T-helper 1 cell treated with Interleukin-12 subunit alpha and Interleukin-12 subunit beta and Interleukin-4 antibody, amounts not matched to agents 30 μg/mL and 1 μg/mL, for 36 hours (primary cell): Measurements from ENCODE around the gene POLD4.
A peak's percentile ranks its signal among the peaks of the same experiment; 100 is the strongest.

Experiments used
- H3K27ac Mint-ChIP-seq: one replicate; pipeline ENCODE4 v1.8.0; 2021; ENCODE audit warnings: mild to moderate bottlenecking, mixed read lengths
- H3K27me3 Mint-ChIP-seq: one replicate; pipeline ENCODE4 v1.8.0; 2021; ENCODE audit warnings: low read depth, mixed read lengths
- H3K36me3 Mint-ChIP-seq: one replicate; pipeline ENCODE4 v1.8.0; 2021; ENCODE audit warnings: low read depth, mixed read lengths
- H3K4me1 Mint-ChIP-seq: one replicate; pipeline ENCODE4 v1.8.0; 2021; ENCODE audit warnings: low read depth, mixed read lengths
- H3K4me3 Mint-ChIP-seq: one replicate; pipeline ENCODE4 v1.8.0; 2021; ENCODE audit warnings: mild to moderate bottlenecking, moderate library complexity, mixed read lengths
- H3K9me3 Mint-ChIP-seq: one replicate; pipeline ENCODE4 v1.8.0; 2021; ENCODE audit warnings: mixed read lengths

POLD4 gene

DNA sequence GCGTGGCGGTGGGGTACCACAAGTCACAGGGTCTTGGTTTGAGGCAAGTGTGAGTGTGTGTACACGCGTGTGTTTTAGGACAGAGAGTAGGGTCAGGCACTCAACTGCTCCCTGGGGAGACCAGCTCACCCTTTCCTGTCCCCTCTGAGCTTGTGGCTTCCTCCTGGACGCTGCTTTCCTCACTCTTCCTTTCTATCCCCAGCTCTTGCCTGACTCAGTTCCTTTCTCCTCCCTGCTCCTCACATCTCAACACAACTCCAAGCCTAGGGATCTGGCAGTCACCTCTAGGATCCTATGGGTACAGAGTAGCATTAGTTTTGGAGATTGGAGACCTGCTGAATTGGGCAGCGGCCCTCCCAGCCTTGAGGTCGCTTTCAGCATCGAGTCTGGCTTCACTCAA lies 15.9 kb upstream of the POLD4 start:
- no peaks in the 10 kb centered on the region for H3K9me3 Mint-ChIP-seq
- H3K27me3 Mint-ChIP-seq: peaks cover 65% of the 10 kb centered on the region
- H3K36me3 Mint-ChIP-seq: no peaks in the 10 kb centered on the region
- peaks cover 20% of the 10 kb centered on the region for H3K4me1 Mint-ChIP-seq
- H3K4me3 Mint-ChIP-seq: no peak overlapping the region
- no peak overlapping the region for H3K27ac Mint-ChIP-seq

DNA sequence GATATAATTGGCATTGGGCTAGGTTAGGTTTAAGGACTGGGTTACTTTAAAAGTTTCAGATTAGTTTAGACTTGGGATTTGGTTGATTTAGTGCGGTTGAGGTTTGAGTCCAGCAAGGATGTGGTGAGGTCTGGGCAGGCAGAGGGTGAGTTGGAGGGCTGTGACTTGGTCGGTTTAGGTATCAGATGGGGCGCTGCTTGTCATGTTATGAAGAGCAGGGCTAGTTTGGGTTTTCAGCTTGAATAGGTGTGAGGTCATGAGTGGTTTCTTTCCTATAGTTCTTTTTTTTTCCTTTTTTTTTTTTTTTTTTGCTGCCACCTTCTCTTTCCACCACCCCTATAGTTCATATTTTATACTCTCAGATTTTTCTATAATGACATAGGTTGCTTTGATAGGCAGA lies 15.3 kb upstream of the POLD4 start:
- Mint-ChIP-seq H3K36me3 (no peaks in the 10 kb centered on the region), H3K9me3 (no peaks in the 10 kb centered on the region), H3K27me3 (peaks cover 59% of the 10 kb centered on the region), H3K4me1 (peaks cover 16% of the 10 kb centered on the region), H3K27ac (no peak overlapping the region), H3K4me3 (no peak overlapping the region)

DNA sequence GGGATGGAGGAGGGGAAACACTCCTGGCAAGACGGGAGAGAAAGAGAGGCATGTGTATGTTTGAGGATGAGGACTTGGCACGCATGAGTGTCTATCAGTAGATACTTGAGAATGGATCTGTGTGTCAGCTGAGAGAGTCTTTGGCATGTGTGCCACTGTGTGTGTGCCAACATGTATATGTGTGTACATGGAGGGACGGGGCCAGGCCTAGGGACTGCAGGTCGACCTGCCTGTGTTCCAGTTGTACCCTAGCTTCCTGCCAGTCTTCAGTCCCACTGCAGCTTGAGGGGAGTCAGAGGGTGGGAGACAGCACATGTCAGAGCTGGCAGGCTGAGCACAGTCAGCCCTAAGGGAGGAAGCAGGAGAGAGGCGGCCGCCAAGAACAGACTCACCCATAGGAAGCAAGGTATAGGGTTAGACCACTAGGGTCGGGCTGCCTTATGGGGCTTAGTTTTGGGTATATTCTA lies 14.4 kb upstream of the POLD4 start:
- Mint-ChIP-seq H3K27ac (no peak overlapping the region), H3K4me1 (peaks cover 15% of the 10 kb centered on the region), H3K27me3 (peaks cover 60% of the 10 kb centered on the region), H3K9me3 (no peaks in the 10 kb centered on the region), H3K4me3 (no peak overlapping the region), H3K36me3 (no peaks in the 10 kb centered on the region)

- Mint-ChIP-seq H3K9me3 (no peaks in the 10 kb centered on the region), H3K27ac (no peak overlapping the region), H3K4me1 (peaks cover 15% of the 10 kb centered on the region), H3K36me3 (no peaks in the 10 kb centered on the region), H3K27me3 (peaks cover 66% of the 10 kb centered on the region), H3K4me3 (no peak overlapping the region)
These were observed 13.8 kb upstream of the POLD4 start for GRCh38 chr11:67366961-67367760.

GRCh38 chr11:67366546-67366945 lies 13.2 kb upstream of the POLD4 start:
- Mint-ChIP-seq H3K27ac (no peak overlapping the region), H3K4me3 (no peak overlapping the region)

GRCh38 chr11:67365736-67366444 lies 12.5 kb upstream of the POLD4 start:
- H3K9me3 Mint-ChIP-seq: no peaks in the 10 kb centered on the region
- no peak overlapping the region for H3K4me3 Mint-ChIP-seq
- no peaks in the 10 kb centered on the region for H3K36me3 Mint-ChIP-seq
- H3K27ac Mint-ChIP-seq: no peak overlapping the region
- H3K27me3 Mint-ChIP-seq: peaks cover 65% of the 10 kb centered on the region
- peaks cover 15% of the 10 kb centered on the region for H3K4me1 Mint-ChIP-seq

More at GRCh38 chr11:67366546-67366945, 13.2 kb upstream of the POLD4 start:
- Mint-ChIP-seq H3K27me3 (peaks cover 67% of the 10 kb centered on the region), H3K36me3 (no peaks in the 10 kb centered on the region), H3K4me1 (peaks cover 15% of the 10 kb centered on the region), H3K9me3 (no peaks in the 10 kb centered on the region)

DNA sequence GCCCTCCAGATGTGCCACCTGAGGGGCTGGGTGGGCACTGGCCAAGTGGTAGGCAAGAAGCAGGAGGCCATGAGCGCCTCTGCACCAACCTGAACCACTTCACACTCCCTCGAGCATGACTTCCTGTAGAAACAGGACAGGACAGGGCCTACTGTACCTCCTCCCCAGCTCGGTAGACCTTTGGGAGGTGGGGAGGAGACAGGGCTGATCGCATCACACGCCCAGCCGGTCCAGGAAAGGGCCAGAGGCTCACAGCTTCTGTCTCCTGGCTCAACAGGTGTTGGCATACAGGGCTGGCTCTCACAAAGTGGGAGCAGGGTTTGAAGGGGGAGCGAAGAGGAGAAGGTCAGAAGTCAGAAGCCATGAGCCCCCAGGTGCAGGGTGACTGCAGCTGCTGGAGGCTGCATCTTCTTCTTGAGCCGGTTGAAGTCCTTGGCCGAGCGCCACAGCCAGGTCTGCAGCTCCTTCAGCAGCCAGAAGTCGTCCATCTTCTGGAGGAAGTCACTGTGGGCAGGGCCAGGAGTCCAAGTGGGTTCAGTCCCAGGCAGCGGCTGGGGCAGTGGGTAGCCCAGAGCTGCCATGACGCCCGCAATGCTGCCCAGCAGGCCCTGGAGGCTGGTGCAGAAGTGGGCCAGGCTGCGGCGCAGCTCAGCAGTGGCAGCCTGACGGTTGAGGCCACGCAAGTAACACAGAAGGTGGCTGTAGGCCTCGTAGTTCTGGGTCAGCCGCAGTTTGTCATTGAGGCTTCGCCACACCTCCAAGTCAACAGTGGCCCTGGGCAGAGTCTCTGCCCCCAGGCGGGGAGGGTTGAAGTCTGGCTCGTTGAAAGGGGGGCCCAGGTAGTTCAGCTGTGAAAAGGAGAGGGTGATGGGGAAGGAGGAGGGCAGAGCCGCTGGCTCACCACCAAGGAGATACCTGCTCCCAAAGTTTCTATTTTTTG lies 11.7 kb upstream of the POLD4 start:
- Mint-ChIP-seq H3K36me3 (no peaks in the 10 kb centered on the region), H3K4me1 (peaks cover 11% of the 10 kb centered on the region), H3K27me3 (peaks cover 63% of the 10 kb centered on the region), H3K4me3 (no peak overlapping the region), H3K9me3 (no peaks in the 10 kb centered on the region), H3K27ac (no peak overlapping the region)

DNA sequence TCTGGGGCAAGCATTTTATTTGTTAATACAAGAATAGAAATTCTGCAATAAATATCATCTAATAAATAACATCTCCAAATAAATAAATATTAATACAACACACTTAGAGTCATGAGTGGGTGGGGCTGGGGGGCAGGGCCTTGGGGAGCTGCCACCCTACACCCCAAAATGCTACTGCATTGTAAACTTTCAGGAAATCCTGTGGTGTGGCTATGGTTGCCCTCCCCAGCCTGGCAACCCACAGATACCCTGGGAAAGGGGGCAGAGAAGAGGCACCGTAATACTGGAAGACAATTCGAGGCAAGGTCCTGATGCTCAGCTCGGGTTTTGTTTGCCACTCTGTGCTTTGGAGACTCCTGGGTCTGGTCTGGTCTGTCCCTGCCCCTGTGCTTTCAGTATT lies 10.8 kb upstream of the POLD4 start:
- Mint-ChIP-seq H3K27ac (no peak overlapping the region), H3K27me3 (peaks cover 55% of the 10 kb centered on the region), H3K36me3 (no peaks in the 10 kb centered on the region), H3K4me1 (peaks cover 8% of the 10 kb centered on the region), H3K4me3 (no peak overlapping the region), H3K9me3 (no peaks in the 10 kb centered on the region)

DNA sequence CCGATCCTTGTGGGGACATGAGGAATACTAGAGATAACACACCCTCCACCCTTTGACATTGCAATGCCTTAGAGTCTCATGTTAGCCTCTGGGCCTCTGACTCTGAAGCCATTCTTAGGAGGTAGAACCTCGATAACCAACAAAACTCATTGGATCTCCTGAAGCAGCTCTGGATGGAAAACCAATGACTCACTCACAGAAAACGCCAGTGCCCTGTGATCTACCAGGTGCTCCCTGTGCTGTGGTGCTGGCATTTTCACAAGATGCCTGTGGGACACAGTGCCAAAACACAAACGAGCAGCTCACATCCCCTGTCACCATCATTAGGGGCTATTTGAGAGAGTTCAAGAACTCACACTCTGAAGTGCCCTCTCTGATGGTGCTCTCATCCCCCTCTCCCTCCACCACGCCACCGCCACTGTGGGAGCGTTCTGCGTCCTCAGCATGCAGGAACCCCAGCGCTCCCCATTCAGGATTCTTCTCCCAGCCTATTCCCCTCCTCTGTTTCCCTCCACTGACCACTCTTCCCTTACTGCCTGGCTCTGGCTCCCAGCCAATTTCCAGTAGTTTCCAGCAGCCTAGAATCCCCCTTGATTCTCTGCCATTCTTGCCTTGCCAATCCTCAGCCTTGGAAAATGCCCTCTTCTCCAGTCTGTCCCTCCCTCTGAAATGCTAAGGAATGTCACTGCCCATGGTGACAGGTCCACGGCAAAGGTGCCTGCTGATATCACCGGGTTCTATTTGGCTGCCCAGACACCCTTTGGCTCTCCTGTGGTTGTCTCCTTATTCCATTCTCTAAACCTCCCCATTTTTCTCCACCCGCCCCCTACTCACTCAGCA lies 4.7 kb upstream of the POLD4 start:
- Mint-ChIP-seq H3K4me3 (no peak overlapping the region), H3K27ac (no peak overlapping the region), H3K27me3 (peaks cover 34% of the 10 kb centered on the region), H3K4me1 (peaks cover 18% of the 10 kb centered on the region), H3K9me3 (no peaks in the 10 kb centered on the region), H3K36me3 (no peaks in the 10 kb centered on the region)

GRCh38 chr11:67356864-67357561 lies 3.7 kb upstream of the POLD4 start:
- Mint-ChIP-seq H3K9me3 (no peaks in the 10 kb centered on the region), H3K27me3 (peaks cover 24% of the 10 kb centered on the region), H3K36me3 (no peaks in the 10 kb centered on the region), H3K4me1 (peaks cover 22% of the 10 kb centered on the region), H3K4me3 (peak overlapping the region; percentile 4), H3K27ac (peak overlapping the region; percentile 58)

DNA sequence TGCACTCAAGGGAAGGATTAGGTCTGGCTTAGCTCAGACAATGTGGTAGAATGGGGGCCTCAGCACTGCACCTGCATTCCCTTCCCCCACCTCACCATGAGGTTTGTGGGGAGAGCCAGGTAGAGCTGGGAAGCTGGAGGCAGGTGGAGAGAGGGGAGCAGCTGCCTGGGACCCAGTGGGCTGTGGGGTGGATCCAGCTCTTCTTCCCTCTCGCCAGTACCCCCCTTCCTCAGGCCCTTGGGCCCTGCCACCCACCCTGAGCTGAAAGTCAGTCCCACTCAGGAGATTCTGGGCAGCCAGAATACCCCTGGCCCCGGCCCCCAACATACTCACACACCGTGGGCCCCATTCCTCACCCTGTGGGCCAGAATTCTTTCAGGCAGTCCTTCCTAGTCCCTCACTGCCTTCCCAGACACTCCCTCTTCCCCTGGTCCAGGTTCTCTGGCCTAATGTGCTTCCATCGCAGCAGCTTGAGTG lies 3.1 kb upstream of the POLD4 start:
- Mint-ChIP-seq H3K4me3 (no peak overlapping the region), H3K4me1 (peaks cover 26% of the 10 kb centered on the region), H3K9me3 (no peaks in the 10 kb centered on the region)

DNA sequence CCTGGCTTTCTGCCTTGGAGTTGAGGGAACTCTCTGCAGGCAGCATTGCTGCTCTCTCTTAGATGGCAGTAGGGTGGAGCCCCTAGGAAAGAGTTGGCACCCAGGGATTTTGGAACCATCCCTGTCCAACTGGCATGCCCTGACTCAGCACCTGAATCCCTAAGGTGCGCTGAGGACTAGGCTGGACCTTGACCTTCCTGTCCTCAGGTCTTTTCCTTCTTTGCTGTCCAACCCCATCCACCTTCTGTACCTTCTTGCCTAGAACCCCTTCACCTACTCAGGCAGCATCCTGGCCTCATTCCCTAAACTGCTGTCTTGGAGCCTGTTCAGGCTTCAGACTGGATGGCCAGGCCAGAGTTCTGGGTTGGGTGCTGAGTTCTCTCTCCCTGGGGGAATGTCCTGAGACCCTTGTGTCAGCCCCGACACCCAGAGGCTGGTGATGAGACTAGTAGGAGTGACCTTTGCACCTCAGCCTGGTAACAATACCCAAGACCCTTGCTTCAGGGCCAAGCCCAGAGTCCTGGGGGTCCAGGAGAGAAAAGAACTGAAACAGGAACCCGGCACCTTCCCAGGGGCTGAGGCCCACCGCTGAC lies 2.5 kb upstream of the POLD4 start:
- H3K4me1 Mint-ChIP-seq: peaks cover 30% of the 10 kb centered on the region
- H3K27me3 Mint-ChIP-seq: peaks cover 15% of the 10 kb centered on the region
- peaks cover 7% of the 10 kb centered on the region for H3K36me3 Mint-ChIP-seq
- H3K27ac Mint-ChIP-seq: peak overlapping the region; percentile 20
- no peaks in the 10 kb centered on the region for H3K9me3 Mint-ChIP-seq
- H3K4me3 Mint-ChIP-seq: no peak overlapping the region

More for the DNA sequence above, 3.1 kb upstream of the POLD4 start:
- Mint-ChIP-seq H3K36me3 (peaks cover 4% of the 10 kb centered on the region), H3K27me3 (peaks cover 18% of the 10 kb centered on the region), H3K27ac (peak overlapping the region; percentile 58)
